HG02623 (cell line): ENCODE results near the gene RGS6.

Experiments used
- ATAC-seq: cut with Tn5 transposase; IDR thresholded peaks from one replicate; pipeline ENCODE4 v1.9.1; 2021; ENCODE audit warnings: moderate library complexity; ENCODE audit not compliant: unreplicated experiment

RGS6 gene

GRCh38 chr14:72070458-72070857 is 138.2 kb downstream of the RGS6 start:
- no peak for ATAC-seq

GRCh38 chr14:72075649-72076334 is 143.6 kb downstream of the RGS6 start:
- ATAC-seq: no peak

DNA sequence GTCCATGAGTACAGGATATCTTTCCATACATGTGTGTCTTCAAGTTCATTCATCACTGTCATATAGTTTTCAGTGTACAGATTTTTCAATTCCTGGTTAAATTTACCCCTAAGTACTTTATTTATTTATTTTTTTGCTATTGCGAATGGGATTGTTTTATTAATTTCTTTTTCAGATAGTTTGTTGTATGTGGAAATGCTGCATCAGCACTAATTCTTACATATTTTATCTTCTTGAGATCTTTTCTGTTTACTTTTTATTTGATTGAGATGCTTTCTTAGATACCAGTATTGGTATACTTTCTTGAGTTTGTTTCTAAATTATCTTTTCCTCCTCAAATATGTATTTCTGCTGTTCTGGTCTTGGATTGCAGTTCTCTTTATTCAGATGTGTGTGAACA is 148.9 kb downstream of the RGS6 start:
- no peak for ATAC-seq

DNA sequence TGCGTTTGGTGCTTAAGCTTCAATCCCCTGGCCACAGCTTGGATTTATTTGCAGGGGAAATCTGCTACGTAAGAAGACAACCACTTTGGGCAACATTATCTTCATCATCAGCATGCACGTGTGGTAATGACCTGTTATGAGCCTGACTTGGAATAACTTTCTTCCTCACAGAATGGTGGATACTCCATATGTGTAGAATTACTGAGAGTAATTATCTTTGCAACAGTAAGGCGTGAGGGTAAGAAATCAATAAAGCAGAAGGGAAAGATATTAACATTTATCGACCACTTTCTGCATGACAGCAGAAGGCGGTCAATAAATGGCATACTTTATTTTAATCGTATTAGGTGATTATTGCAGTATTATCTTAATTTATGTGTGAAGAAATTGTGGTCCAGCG is 152.7 kb downstream of the RGS6 start:
- no peak for ATAC-seq

GRCh38 chr14:72089625-72090024 is 157.4 kb downstream of the RGS6 start:
- ATAC-seq: no peak

DNA sequence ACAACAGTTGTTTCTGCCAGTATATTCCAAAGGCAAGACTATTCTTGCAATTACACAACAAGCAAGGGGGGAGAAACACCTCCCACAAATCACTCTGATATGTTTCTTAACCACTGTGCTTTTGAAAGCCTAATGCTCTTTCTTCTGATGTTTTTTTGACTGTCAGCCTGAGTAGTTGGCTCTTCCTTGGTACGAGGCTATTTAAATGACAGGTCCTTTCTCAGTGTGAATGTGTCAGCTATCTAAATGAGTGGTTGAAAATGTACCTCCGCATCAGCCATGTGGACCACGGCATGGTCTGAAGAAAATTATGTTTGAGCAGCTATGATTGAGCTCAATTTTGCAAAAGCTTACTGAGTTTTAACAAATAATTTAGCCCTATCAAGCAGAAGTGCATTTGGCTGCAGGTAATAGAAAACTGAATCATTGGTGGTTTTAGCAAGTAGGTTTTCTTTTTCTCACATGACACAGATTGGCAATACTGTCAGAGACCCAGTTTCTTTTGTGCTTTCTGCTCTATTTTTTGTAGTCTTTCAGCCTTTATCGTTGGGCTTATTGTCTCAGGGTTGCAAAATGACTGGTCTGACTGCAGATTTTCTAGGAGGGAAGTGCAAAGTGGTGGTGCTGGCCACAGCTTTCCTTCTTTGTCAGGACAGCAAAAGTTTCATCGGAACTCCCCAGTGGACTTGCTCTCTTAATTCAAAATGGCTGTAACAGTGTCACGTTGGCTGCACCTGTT is 162.8 kb downstream of the RGS6 start:
- ATAC-seq: no peak

DNA sequence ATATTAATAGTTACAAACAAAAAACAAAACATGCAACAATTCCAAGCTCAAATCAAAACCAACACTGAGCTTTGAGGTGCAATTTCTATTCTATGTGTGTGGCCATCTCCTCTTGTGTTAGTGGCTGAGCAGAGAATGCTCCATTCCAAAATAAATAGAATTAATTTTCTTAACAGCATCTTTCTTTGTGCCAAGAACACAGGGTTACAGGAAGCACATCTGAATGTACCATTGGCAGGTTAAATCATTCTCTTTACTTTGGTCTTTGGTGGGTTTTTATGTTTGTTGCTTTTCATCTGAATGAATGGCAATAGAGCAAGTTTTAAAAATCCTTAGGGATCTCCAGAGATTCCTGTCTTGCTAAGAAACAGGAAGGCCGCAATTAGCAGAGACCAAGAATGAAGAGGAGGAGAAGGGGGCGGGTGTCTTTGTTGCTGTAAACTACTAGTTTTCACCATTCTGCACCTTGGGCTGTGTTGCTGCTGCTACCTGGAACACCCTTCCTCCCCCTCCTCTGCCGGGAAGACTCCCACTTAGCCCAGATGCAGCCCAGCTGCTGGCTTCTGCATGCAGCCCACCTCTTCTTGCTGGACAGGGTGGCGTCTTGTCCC is 165.0 kb downstream of the RGS6 start:
- ATAC-seq: no peak

DNA sequence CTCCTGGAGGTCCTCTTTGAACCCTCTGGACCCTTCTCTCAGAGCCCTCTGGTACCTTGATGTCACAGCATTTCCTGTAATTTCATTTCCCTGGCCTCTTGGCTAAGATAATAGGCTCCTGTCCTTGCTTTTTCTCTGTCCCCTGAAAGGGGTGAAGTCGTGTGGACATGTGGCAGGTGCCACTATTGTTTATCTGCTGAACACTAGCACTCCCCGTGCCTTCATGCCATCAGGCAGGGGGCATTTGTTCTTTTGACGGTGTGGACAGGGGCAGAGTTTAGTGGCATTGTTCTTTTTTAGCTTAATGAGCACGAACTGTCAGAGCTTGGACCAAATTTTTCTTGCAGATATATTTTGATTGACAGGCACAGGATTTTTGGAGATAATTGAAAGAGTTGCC is 166.0 kb downstream of the RGS6 start:
- ATAC-seq: no peak

DNA sequence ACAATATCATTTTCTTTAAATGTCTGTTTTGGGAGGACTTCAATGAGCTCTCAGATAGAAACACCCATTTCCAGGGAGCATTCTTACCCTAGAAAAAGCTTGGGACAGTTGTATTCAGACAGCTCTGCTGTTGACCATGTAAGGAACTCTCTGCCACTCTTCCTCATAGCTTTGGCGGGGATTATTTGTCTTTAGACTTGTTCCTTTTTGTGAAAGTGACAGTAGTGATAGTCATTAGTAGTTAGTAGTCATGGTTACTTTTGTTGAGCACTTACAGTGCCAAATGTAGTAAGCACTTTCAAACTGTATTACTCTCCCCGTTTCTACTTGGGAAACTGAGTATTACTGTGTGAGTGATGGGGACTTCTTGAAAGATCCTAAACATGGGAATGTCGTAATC is 167.3 kb downstream of the RGS6 start:
- no peak for ATAC-seq

DNA sequence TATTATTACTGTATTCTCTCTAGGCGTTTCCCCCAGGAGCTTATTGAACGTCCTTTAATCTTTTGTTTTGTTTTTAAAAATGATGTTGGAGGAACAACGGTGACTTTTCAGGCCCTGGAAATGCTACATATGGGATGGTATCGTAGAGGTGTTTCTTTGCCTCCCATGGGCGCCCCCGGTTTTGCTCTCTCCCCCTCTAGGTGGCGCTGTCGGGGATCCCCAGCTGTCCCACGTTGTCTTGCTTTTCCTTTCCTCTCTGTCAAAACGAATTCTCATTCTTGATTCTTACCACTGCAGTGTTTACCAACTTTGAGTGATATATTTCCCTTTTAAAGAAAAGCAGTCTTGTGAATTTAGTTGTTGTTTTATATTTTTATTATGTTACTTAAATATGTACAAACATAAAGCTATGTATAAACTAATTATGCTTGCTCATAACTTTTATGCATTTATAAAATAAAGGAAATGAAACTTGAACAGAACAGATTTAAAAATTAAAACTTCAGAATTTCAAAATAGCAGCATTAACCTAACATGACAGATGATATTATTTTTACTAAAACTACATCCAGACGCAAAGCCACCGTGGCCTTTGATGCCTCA is 171.9 kb downstream of the RGS6 start:
- ATAC-seq: no peak

GRCh38 chr14:72111911-72112310 is 179.7 kb downstream of the RGS6 start:
- no peak for ATAC-seq

DNA sequence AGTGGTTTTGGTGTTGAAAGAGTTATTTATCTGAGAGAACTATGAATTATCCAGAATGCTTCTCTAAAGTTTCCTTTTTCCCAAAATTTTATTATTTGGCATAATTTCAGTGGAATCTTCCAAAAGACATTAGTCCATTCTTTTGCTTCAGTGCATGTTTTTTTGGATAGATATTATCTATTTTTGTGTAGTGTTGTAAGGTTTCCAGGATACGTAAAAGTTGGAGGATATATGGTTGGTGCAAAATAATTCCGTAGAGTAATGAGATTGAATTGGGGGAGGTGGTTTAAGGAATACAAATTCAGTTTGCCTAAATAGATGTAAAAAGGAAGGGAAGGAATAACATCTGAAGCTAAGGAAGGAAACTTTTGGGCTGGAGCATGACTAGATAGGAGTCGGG is 186.6 kb downstream of the RGS6 start:
- no peak for ATAC-seq

- no peak for ATAC-seq
Measured at GRCh38 chr14:72120315-72120714, 188.1 kb downstream of the RGS6 start.

GRCh38 chr14:72123755-72124154 is 191.5 kb downstream of the RGS6 start:
- ATAC-seq: no peak

DNA sequence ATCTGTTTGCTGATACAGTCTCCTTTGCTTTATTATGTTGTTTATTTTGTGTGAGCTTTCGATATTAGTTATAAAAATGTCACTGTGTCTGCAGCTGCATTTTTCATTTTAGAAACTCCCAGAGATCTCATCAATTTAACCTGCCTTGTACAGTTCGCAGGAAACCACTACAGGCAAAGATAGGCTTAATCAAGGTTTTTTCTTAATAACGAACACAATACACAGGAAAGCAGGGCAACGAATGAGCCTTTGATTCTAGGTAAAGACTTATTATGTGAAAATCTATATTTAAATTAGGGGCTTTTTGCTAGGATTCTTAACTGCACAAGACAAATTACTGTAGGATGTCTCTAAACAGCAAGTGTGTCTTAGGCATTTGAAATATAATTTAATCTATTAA is 191.9 kb downstream of the RGS6 start:
- ATAC-seq: no peak

DNA sequence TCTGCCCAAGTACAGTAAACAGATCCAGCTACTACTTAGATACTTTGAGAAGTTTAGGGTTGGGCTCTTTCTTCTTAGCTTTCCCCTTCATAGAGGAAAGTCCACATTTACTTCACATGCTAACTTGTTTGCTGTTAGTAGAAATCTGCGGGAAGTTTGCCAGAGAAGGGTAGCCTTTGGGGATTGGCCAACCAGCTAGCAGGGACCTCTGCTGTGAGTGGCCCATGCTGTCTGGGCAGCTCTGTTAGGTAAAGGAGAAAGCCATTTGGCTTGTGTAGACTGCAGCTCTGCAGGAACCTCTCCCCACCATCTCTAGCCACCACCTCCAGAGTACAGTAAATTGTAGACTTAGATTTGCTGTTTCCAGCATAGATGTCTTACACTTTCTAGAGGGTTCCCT is 193.9 kb downstream of the RGS6 start:
- ATAC-seq: no peak

DNA sequence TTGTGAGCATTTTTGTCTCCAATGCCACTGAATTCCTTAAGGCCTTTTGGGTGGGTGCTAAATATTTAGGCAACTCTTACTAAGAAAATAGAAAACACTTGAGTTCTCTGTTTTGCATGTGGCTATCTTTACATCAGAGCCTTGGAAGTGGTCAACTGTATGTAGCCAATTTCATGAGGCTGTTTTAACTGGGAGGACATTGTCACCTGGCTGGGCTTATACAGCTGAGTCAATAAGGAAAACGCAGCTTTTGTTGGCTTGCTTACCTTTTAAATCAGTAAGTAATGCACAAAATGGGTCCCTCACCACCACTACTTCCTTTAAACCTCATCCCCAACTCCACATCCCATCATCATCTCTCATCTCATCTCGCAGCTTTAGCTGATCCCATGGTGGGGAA is 194.3 kb downstream of the RGS6 start:
- ATAC-seq: no peak

DNA sequence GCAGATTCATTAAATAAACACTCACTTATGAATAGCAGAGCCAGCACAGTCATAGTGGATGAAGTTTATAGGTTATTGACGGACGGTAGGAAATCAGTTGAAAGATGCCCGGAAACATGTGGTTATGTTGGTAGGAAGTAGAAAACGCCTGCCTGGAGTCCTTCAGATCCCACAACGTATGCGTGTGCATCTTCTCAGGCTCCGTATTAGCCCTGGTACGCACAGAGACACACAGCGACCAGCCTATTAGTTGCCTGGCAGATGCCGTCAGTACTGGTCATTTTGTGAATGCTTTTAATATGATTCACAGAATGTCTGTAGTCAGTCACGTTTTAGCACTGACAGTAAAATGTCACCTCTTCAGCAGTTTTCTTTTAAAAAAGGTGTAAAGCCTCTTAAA is 196.4 kb downstream of the RGS6 start:
- ATAC-seq: no peak

GRCh38 chr14:72129291-72129690 is 197.1 kb downstream of the RGS6 start:
- ATAC-seq: no peak

GRCh38 chr14:72141084-72141483 is 208.9 kb downstream of the RGS6 start:
- no peak for ATAC-seq

DNA sequence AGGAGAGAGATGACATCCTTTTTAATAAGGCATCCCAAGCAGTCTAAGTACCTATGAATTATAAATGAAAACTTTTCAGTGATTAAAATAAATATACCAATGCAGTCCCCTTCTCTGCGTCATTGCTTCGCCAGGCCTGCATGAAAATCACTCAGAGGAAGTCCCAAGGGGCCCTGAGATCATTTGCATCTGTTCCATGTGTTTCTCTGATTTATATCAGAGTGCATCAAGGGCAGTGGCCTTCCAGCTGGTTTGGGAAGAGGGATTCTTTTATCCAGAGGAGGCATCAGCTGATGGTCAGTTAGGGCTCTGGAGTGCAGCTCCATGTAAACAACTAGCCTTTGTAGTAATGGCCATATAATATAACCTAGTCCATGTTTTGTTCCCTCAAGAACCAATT is 210.1 kb downstream of the RGS6 start:
- ATAC-seq: no peak

- no peak for ATAC-seq
Measured at GRCh38 chr14:72146241-72146640, 214.0 kb downstream of the RGS6 start.
